ENCODE data around the gene KAZN. TPM values are rescaled to one million over a fixed set of nuclear protein-coding genes. Genes with fewer than 3 reads are reported as not detected.

KAZN gene
- total and polyA plus RNA-seq, 2 of the 8 experiments (the other 6 are each of a cell fraction or from before 2014, with no cell fraction given), result 3.7 to 11.8 TPM

- Histone ChIP-seq H3K79me1 (ENCODE audit: low read depth, low read length) (no peaks in the 10 kb centered on the region), H4K91ac (replicated peaks; ENCODE audit: insufficient read length, low read length) (no peak overlapping the region), H2BK20ac (ENCODE audit: low read length) (no peak overlapping the region), H2BK120ac (replicated peaks; ENCODE audit: low read depth, low read length) (no peak overlapping the region), H4K8ac (ENCODE audit: extremely low read depth, insufficient read depth, low read length) (no peak overlapping the region), H3K4me1 (replicated peaks in 1 of 4; ENCODE audit: control insufficient read depth in 3 of 4, insufficient read depth in 4 of 4, low read length in 3 of 4) (peaks cover 11 to 18% (median 13%) of the 10 kb centered on the region in 4 experiments), H3K23ac (ENCODE audit: insufficient read length) (no peak overlapping the region), H3K9me3 (ENCODE audit: insufficient read depth in 2 of 2, low read depth in 1 of 2, low read length in 1 of 2) (no peaks in the 10 kb centered on the region), H4K5ac (ENCODE audit: insufficient read length, low read depth, low read length) (no peak overlapping the region), H3K14ac (ENCODE audit: insufficient read length) (no peak overlapping the region), H3K4ac (replicated peaks; ENCODE audit: insufficient read length, low read depth, low read length) (no peak overlapping the region), H2AK5ac (ENCODE audit: low read depth, low read length) (no peak overlapping the region), H3K18ac (ENCODE audit: extremely low read depth, low read length) (no peak overlapping the region), H2BK5ac (ENCODE audit: low read depth, low read length) (peak overlapping the region; percentile 29; the same call in 1 of the 2 replicates), H3K36me3 (ENCODE audit: control insufficient read depth in 2 of 4, insufficient read depth in 4 of 4, low read length in 3 of 4) (no peaks in the 10 kb centered on the region), H3K79me2 (ENCODE audit: control insufficient read depth in 1 of 2, insufficient read depth in 2 of 2, low read length in 2 of 2) (no peaks in the 10 kb centered on the region), H2BK12ac (ENCODE audit: low read depth, low read length) (no peak overlapping the region), H2AFZ (ENCODE audit: low read length) (no peak overlapping the region), H3K56ac (replicated peaks; ENCODE audit: insufficient read length, low read depth, low read length) (no peak overlapping the region), H2BK15ac (ENCODE audit: low read length) (no peak overlapping the region; the same call in 1 of the 2 replicates), H3K4me2 (ENCODE audit: insufficient read depth in 1 of 2, low read depth in 2 of 2, low read length in 2 of 2) (peak overlapping the region; percentile 37 to 51; a peak in 3 of 4 replicates), H4K20me1 (replicated peaks in 1 of 2; ENCODE audit: control insufficient read depth in 1 of 2, insufficient read depth in 2 of 2, low read length in 2 of 2) (peaks cover 0 to 2% of the 10 kb centered on the region in 2 experiments), H3K9ac (replicated peaks in 1 of 4; ENCODE audit: extremely low read depth in 1 of 4, low read depth in 3 of 4, low read length in 3 of 4) (no peak overlapping the region), H3K27me3 (replicated peaks in 1 of 4; ENCODE audit: control insufficient read depth in 3 of 4, extremely low read depth in 1 of 4, insufficient read depth in 3 of 4, low read length in 3 of 4) (peaks cover 0 to 2% (median 0%) of the 10 kb centered on the region in 4 experiments; a peak in 1 of 7 replicates), H3K27ac (ENCODE audit: low read depth, low read length) (no peak overlapping the region), H3K23me2 (ENCODE audit: low read depth, low read length) (no peaks in the 10 kb centered on the region), H3K4me3 (ENCODE audit: extremely low read depth in 1 of 4, insufficient read depth in 2 of 4, low read depth in 3 of 4, low read length in 4 of 4) (no peak overlapping the region)
- WGBS, 2 experiments (ENCODE audit: extremely low coverage in 1 of 2, insufficient coverage in 1 of 2, insufficient read length in 1 of 2, insufficient replicate concordance in 2 of 2, low coverage in 1 of 2, low lambda C conversion rate in 2 of 2, missing lambda C conversion rate in 1 of 2), result 20% methylated on average over 2 of the region's 2 CpGs; no CpG with 5 or more reads in 1 of the 2 experiments
- POLR2A ChIA-PET (ENCODE audit: partially characterized antibody), result no interaction called here
- 0 out of 4 replicates have a peak, but pooled peaks have one; percentile 4 to 5 for TF ChIP-seq RAD21 (IDR thresholded peaks at IDR 0.05 in 1 of 2, conservative IDR thresholded peaks at IDR 0.05 in 1 of 2; ENCODE audit: low read depth in 2 of 2, low read length in 2 of 2)
- peak; percentile 41; the same call in 1 of the 2 replicates for TF ChIP-seq CEBPB (IDR thresholded peaks at IDR 0.05; ENCODE audit: low read depth, low read length)
- TF ChIP-seq HDAC2 (IDR thresholded peaks at IDR 0.05; ENCODE audit: borderline replicate concordance in 1 of 2, low read depth in 2 of 2, low read length in 2 of 2), result 0 out of 4 replicates have a peak, but pooled peaks of 1 of the 2 experiments have one; percentile 40
- no peak for TF ChIP-seq E2F6 (IDR thresholded peaks at IDR 0.05)
- 0 out of 2 replicates have a peak, but pooled peaks have one; percentile 26 for TF ChIP-seq SP1 (IDR thresholded peaks at IDR 0.05; ENCODE audit: low read depth, low read length)
- no peak for TF ChIP-seq RBBP5 (IDR thresholded peaks at IDR 0.05; ENCODE audit: borderline replicate concordance, low read depth, low read length)
- 0 out of 2 replicates have a peak, but pooled peaks have one; percentile 13 for TF ChIP-seq CREB1 (IDR thresholded peaks at IDR 0.05)
- TF ChIP-seq SIN3A (conservative IDR thresholded peaks at IDR 0.05 in 1 of 2, IDR thresholded peaks at IDR 0.05 in 1 of 2; ENCODE audit: low read depth in 1 of 2, low read length in 2 of 2), result 0 out of 4 replicates have a peak, but pooled peaks of 1 of the 2 experiments have one; percentile 70
- TF ChIP-seq KDM5A (IDR thresholded peaks at IDR 0.05; ENCODE audit: low read length), result no peak
- FAIRE-seq (no peak), DNase-seq (ENCODE audit: low read depth in 1 of 2, low spot score in 2 of 2) (peak in 1 of 2 experiments; percentile 62)
- CTCF ChIA-PET (ENCODE audit: partially characterized antibody), result no interaction called here
These were observed 127.2 kb downstream of the KAZN start for GRCh38 chr1:14725695-14726094.
